GM19395 (cell line): ENCODE data around the gene CACNG5.

Experiments
- ATAC-seq: cut with Tn5 transposase; IDR thresholded peaks from one replicate; pipeline ENCODE4 v1.9.1; 2021; ENCODE audit warnings: mild to moderate bottlenecking, moderate library complexity; ENCODE audit not compliant: unreplicated experiment

CACNG5 gene

GRCh38 chr17:66848496-66848895 is 13.6 kb downstream of the CACNG5 start:
- ATAC-seq: no peak

DNA sequence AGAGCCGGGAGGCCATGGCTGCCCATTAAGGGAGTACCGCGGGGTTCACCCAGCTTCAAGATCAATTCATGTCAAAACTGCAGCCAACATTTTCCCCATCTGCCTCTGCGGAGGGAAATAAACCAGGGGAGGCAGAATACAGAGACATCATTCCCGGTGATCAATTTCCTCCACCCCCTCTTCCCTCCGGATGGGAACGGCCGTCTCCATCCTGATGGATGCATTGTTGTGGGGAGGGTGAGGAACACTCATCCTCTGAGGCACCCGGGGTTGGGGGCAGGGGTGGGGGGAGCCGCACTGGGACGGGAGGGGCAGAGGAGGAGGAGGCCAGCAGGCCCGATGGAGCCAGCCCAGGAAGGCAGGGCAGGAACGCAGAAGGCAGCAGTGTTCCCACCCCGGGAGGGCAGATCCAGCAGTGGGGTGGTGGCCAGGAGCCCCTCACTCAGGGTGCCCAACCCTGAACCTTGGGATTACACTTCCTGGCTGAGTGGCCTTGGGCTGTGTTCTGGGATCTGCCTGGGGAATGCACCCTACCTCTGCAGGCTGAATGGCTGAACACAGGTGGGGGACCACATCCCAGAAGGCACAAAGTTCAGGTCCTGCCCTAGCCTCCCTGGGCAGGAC is 14.2 kb downstream of the CACNG5 start:
- no peak for ATAC-seq

- ATAC-seq: no peak
Observed at GRCh38 chr17:66849851-66850580, 15.1 kb downstream of the CACNG5 start.

- ATAC-seq: no peak
Observed at GRCh38 chr17:66850692-66851091, 15.8 kb downstream of the CACNG5 start.

GRCh38 chr17:66855204-66855603 is 20.3 kb downstream of the CACNG5 start:
- ATAC-seq: no peak

DNA sequence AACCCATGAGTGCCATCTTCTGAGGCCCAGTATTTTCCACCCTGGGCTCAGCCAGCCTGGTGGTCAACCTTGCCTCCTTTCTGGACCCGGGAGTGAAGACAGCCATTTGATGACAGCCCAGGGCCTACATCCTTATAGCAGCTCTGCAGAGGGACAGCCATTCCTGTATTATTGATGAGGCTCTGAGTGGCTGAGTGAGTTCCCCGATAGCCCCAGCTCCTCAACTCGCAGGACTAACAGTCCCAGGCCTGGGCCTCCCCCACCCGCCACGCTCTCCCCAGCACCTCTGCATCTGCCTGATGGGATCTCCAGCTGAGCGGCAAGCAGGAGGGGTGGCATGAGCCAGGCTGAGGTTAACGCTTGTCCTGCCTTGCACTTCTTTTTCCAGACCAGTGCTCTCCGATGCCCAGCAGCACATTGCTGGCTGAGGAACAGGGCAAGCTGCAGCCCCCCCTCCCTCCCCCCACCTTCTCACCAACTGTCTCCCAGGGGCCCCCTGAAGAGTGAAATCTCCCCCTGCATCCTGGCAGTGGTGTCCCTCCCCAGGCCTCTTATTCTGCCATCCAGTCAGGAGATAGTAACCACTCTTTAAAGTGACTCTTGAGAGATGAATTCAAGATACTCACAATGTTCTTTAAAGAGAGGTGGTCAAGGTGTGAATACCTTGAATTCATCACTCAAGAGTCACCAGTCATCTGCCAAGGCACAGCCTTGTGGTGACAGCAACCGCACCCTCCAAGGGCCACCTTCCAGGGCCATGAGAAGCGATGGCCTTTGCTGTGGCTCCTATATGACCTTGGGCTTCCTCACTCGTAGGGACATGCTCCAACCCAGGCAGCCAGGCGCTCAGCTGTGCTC is 23.5 kb downstream of the CACNG5 start:
- ATAC-seq: no peak

- ATAC-seq: no peak
Observed at GRCh38 chr17:66859353-66859752, 24.4 kb downstream of the CACNG5 start.

- ATAC-seq: no peak
Observed at GRCh38 chr17:66860204-66860603, 25.3 kb downstream of the CACNG5 start.

DNA sequence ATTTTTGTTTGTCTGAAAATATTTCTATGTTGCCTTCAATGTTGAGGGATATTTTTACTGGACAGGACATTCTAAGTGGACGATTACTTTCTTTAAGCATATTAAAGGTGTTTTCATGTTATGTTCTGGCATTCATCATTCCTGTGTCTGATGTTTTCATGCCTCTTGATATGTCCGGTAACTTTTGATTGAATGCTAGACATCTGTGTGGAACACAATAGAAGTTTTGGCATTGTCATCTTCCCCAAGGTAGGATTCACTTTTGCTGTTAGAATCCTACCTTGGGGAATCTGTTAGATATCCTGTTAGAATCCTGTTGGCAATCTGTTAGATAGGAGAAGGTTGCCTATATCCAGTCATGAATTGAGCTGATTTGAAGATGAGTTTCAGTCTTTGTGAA is 28.9 kb downstream of the CACNG5 start:
- no peak for ATAC-seq

GRCh38 chr17:66865151-66865550 is 30.2 kb downstream of the CACNG5 start:
- no peak for ATAC-seq

- no peak for ATAC-seq
Observed at GRCh38 chr17:66873962-66874361, 39.0 kb downstream of the CACNG5 start.

DNA sequence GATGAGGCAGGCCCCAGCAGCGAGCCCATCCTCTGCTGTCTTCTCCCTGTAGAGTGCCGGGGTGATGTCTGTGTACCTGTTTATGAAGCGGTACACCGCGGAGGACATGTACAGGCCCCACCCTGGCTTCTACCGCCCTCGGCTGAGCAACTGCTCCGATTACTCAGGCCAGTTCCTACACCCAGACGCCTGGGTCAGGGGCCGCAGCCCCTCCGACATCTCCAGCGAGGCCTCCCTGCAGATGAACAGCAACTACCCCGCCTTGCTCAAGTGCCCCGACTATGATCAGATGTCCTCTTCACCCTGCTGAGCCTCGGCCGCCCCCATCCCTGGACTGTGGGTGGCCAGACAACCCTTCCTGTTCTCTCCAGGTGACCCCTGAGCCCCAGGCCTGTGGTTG is 50.0 kb downstream of the CACNG5 start:
- no peak for ATAC-seq

DNA sequence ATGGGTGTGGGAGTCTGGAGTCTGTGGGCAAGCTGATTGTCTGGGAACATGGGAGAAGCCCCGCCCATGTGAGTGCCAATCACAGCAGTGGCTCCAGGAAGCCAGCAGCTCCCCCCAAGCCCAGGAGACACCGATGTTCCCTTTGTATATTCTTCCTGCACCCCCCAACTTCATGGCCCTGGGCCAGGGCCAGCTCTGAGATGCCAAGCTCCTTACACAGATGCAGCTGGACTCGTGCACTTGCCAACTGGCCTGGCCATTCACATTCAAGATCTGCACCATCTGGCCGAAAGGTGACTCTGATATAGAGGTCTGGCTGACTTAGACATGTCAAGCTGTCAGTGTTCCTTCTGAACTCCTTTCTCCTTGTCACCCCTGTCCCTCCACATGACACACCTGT is 50.5 kb downstream of the CACNG5 start:
- no peak for ATAC-seq

DNA sequence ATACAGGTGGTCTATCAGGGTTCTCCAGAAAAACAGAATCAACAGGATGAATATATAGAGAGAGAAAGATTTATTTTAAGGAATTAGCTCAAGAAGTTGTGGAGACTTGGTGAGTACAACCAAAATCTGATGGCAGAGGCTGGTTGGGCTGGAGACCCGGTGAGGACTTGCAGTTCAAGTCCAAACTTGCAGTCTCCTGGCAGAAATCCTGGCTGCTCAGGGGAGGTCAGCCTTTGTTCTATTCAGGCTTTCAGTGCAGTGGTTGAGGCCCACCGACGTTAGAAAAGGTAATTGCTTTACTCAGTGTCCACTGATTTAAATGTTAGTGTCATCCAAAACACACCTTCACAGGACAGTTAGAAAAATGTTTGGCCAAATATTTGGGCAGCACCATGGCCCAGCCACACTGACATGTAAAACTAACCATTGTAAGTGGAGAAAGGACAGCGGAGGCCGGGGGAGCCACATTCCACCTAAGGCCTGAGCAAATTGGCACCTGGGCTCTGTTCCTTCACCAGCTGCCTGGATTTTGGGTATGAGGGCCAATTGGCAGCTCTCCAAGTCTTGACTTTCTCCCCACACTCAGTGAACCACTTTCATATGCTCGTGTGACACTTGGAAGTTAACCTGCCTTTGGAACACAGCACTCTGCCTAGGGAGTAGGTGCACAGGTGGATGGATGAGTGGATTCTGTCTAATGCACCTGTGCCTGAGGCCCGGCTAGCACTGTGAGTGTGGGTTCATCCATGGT is 54.7 kb downstream of the CACNG5 start:
- no peak for ATAC-seq

GRCh38 chr17:66892246-66892645 is 57.3 kb downstream of the CACNG5 start:
- ATAC-seq: no peak

GRCh38 chr17:66893382-66893781 is 58.5 kb downstream of the CACNG5 start:
- ATAC-seq: no peak

GRCh38 chr17:66893863-66894262 is 58.9 kb downstream of the CACNG5 start:
- no peak for ATAC-seq

DNA sequence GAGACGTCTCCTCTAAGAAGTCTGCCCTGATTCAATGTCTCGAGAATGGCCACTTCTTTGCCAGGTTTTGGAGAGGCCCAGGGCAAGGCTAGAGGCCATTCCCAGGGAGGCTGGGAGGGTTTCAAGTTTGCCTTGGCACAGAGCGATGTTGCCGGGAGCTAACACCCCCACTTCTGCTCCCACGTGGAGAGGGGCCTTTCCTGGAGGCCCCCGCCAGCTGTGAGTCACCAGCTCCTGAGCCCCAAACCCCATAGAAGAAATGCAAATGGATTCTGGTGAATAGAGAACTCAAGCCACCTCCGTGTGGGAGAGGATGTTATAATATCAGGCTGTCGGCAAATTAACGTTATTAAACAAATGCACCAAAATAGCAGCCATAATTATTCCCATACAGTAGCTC is 62.2 kb downstream of the CACNG5 start:
- no peak for ATAC-seq

GRCh38 chr17:66898536-66898935 is 63.6 kb downstream of the CACNG5 start:
- no peak for ATAC-seq

GRCh38 chr17:66900126-66901010 is 65.5 kb downstream of the CACNG5 start:
- ATAC-seq: no peak
